Urinary bladder (tissue), 4 donors: ENCODE data around the gene LDLRAD4. TPM values are rescaled to one million over a fixed set of nuclear protein-coding genes. Genes with fewer than 3 reads are reported as not detected.

Experiments
- DNase-seq: peaks from one replicate; pipeline ENCODE4 v3.0.0-alpha.2; 2015; ENCODE audit errors: extremely low spot score
- H3K27ac ChIP-seq: one replicate; pipeline ENCODE4 v1.5.1; 2013; ENCODE audit warnings: low read depth, mild to moderate bottlenecking, moderate library complexity
- H3K36me3 ChIP-seq: one replicate; pipeline ENCODE4 v1.6.1; 2013; ENCODE audit warnings: mild to moderate bottlenecking, moderate library complexity; ENCODE audit not compliant: insufficient read depth
- H3K4me1 ChIP-seq: one replicate; pipeline ENCODE4 v1.6.1; 2013; ENCODE audit warnings: mild to moderate bottlenecking, moderate library complexity; ENCODE audit not compliant: insufficient read depth
- H3K4me3 ChIP-seq: one replicate; pipeline ENCODE4 v1.5.1; 2013; ENCODE audit warnings: low read depth, low read length
- WGBS: extraction: QIAGEN DNeasy Blood & Tissue Kit; methylation state at CpG from one replicate; pipeline ENCODE4 v1.1.7; 2013; 5-methylcytosine and 5-hydroxymethylcytosine counted together
- polyA plus RNA-seq: library from polyadenylated mRNA; stranded (reverse); fragments of 200-250 nt; gene quantifications from one replicate; pipeline ENCODE4 v1.2.3, GENCODE V29; 2013
- total RNA-seq: library from RNA; depleted of rRNA; stranded (reverse); fragments of >200 nt; gene quantifications from one replicate; pipeline ENCODE4 v1.2.3, GENCODE V29; 2014
- donor health status: healthy with polysubstance abuse.
- donor health status: healthy.

The LDLRAD4 gene
- total and polyA plus RNA-seq, 2 donors = 13.8 to 52.3 TPM

GRCh38 chr18:13574761-13575160 lies 356.2 kb downstream of the LDLRAD4 start:
- no peaks in the 10 kb centered on the region for H3K4me1 ChIP-seq
- H3K4me3 ChIP-seq = no peak overlapping the region
- no peak for DNase-seq
- no peak overlapping the region for H3K27ac ChIP-seq
- WGBS = 64% methylated on average over 1 of the region's 1 CpG
- H3K36me3 ChIP-seq = no peaks in the 10 kb centered on the region

- DNase-seq = no peak
- no peaks in the 10 kb centered on the region for H3K4me1 ChIP-seq
- no peaks in the 10 kb centered on the region for H3K36me3 ChIP-seq
- H3K27ac ChIP-seq = no peak overlapping the region
- WGBS = 94% methylated on average over 6 of the region's 6 CpGs
- no peak overlapping the region for H3K4me3 ChIP-seq
Measured at GRCh38 chr18:13576598-13576997, 358.0 kb downstream of the LDLRAD4 start.

- Histone ChIP-seq H3K27ac (no peak overlapping the region), H3K36me3 (no peaks in the 10 kb centered on the region), H3K4me1 (no peaks in the 10 kb centered on the region), H3K4me3 (no peak overlapping the region)
- DNase-seq = no peak
- 65% methylated on average over 10 of the region's 10 CpGs for WGBS
Measured at GRCh38 chr18:13577091-13577697, 358.6 kb downstream of the LDLRAD4 start.

- no peaks in the 10 kb centered on the region for H3K36me3 ChIP-seq
- no peak for DNase-seq
- H3K4me3 ChIP-seq = no peak overlapping the region
- no peaks in the 10 kb centered on the region for H3K4me1 ChIP-seq
- no peak overlapping the region for H3K27ac ChIP-seq
- 83% methylated on average over 3 of the region's 3 CpGs for WGBS
Measured at GRCh38 chr18:13577781-13578180, 359.2 kb downstream of the LDLRAD4 start.

- DNase-seq = no peak
- Histone ChIP-seq H3K36me3 (no peaks in the 10 kb centered on the region), H3K4me3 (no peak overlapping the region), H3K4me1 (no peaks in the 10 kb centered on the region), H3K27ac (no peak overlapping the region)
- WGBS = 89% methylated on average over 6 of the region's 6 CpGs
Measured at GRCh38 chr18:13578400-13578799, 359.8 kb downstream of the LDLRAD4 start.

GRCh38 chr18:13579874-13580273 lies 361.3 kb downstream of the LDLRAD4 start:
- H3K36me3 ChIP-seq = no peaks in the 10 kb centered on the region
- no peaks in the 10 kb centered on the region for H3K4me1 ChIP-seq
- no peak overlapping the region for H3K27ac ChIP-seq
- WGBS = 71% methylated on average over 3 of the region's 3 CpGs
- no peak overlapping the region for H3K4me3 ChIP-seq
- DNase-seq = no peak

GRCh38 chr18:13580351-13580750 lies 361.8 kb downstream of the LDLRAD4 start:
- Histone ChIP-seq H3K4me3 (no peak overlapping the region), H3K4me1 (no peaks in the 10 kb centered on the region), H3K27ac (no peak overlapping the region), H3K36me3 (no peaks in the 10 kb centered on the region)
- no peak for DNase-seq
- 91% methylated on average over 7 of the region's 7 CpGs for WGBS

GRCh38 chr18:13580991-13581390 lies 362.4 kb downstream of the LDLRAD4 start:
- H3K4me3 ChIP-seq = no peak overlapping the region
- no peaks in the 10 kb centered on the region for H3K4me1 ChIP-seq
- 93% methylated on average over 4 of the region's 4 CpGs for WGBS
- no peak for DNase-seq
- H3K27ac ChIP-seq = no peak overlapping the region
- H3K36me3 ChIP-seq = no peaks in the 10 kb centered on the region

- Histone ChIP-seq H3K4me1 (no peaks in the 10 kb centered on the region), H3K36me3 (no peaks in the 10 kb centered on the region), H3K27ac (no peak overlapping the region), H3K4me3 (no peak overlapping the region)
- no peak for DNase-seq
- 96% methylated on average over 5 of the region's 5 CpGs for WGBS
Measured at GRCh38 chr18:13581496-13582177, 363.1 kb downstream of the LDLRAD4 start.

- H3K36me3 ChIP-seq = no peaks in the 10 kb centered on the region
- DNase-seq = no peak
- H3K4me3 ChIP-seq = no peak overlapping the region
- WGBS = 96% methylated on average over 9 of the region's 9 CpGs
- no peaks in the 10 kb centered on the region for H3K4me1 ChIP-seq
- H3K27ac ChIP-seq = no peak overlapping the region
Measured at GRCh38 chr18:13582178-13582670, 363.7 kb downstream of the LDLRAD4 start.

- no peak for DNase-seq
- 97% methylated on average over 27 of the region's 27 CpGs for WGBS
- H3K4me1 ChIP-seq = no peaks in the 10 kb centered on the region
- H3K36me3 ChIP-seq = no peaks in the 10 kb centered on the region
- H3K4me3 ChIP-seq = no peak overlapping the region
- no peak overlapping the region for H3K27ac ChIP-seq
Measured at GRCh38 chr18:13583576-13584550, 365.3 kb downstream of the LDLRAD4 start.

GRCh38 chr18:13584825-13585224 lies 366.3 kb downstream of the LDLRAD4 start:
- DNase-seq = no peak
- Histone ChIP-seq H3K4me3 (no peak overlapping the region), H3K4me1 (no peaks in the 10 kb centered on the region), H3K36me3 (no peaks in the 10 kb centered on the region), H3K27ac (no peak overlapping the region)
- WGBS = 50% methylated on average over 11 of the region's 11 CpGs

- Histone ChIP-seq H3K4me3 (no peak overlapping the region), H3K36me3 (no peaks in the 10 kb centered on the region), H3K27ac (no peak overlapping the region), H3K4me1 (no peaks in the 10 kb centered on the region)
- WGBS = 62% methylated on average over 4 of the region's 4 CpGs
- no peak for DNase-seq
Measured at GRCh38 chr18:13585379-13586153, 367.0 kb downstream of the LDLRAD4 start.
